DOHH2 (cell line): ENCODE results near the gene TMEM212.

Experiments used
- EZH2phosphoT487 ChIP-seq: fragments of 200-600 bp; sonication (generic); IDR thresholded peaks from 2 replicates; pipeline ENCODE4 v1.6.1; 2017; ENCODE audit warnings: borderline replicate concordance, mild to moderate bottlenecking, antibody characterized with exemption, low read length, moderate library complexity, mixed read lengths
- TF ChIP-seq, protein P1 (sequence below): fragments of 200-600 bp; sonication (generic); IDR thresholded peaks from one replicate; pipeline ENCODE4 v1.5.1; 2014; ENCODE audit warnings: antibody characterized with exemption, mild to moderate bottlenecking, low read depth, low read length; ENCODE audit not compliant: poor library complexity, severe bottlenecking

DNA sequence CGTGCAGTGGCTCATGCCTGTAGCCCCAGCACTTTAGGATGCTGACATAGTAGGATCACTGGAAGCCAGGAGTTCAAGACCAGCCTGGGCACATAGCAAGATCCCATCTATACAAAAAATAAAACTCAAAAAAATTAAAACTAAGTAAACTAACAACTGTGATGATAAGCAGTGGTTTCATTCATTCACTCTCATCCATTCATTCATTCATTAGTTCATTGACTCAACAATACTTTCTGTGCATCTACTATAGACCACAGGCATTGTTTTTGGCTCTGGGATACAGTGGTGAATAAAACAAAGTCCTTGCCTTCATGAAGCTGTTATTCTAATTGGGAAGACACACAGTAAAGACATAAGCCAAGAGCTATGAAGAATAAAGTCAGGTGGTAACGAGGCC lies 7.5 kb upstream of the TMEM212 start:
- no peak for TF ChIP-seq EZH2phosphoT487
- TF ChIP-seq, protein P1, sequence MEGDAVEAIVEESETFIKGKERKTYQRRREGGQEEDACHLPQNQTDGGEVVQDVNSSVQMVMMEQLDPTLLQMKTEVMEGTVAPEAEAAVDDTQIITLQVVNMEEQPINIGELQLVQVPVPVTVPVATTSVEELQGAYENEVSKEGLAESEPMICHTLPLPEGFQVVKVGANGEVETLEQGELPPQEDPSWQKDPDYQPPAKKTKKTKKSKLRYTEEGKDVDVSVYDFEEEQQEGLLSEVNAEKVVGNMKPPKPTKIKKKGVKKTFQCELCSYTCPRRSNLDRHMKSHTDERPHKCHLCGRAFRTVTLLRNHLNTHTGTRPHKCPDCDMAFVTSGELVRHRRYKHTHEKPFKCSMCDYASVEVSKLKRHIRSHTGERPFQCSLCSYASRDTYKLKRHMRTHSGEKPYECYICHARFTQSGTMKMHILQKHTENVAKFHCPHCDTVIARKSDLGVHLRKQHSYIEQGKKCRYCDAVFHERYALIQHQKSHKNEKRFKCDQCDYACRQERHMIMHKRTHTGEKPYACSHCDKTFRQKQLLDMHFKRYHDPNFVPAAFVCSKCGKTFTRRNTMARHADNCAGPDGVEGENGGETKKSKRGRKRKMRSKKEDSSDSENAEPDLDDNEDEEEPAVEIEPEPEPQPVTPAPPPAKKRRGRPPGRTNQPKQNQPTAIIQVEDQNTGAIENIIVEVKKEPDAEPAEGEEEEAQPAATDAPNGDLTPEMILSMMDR, result no peak
